OCI-LY3 (cell line): ENCODE measurements around the gene DHX35.

Experiments used
- H2AFZ ChIP-seq: fragments of 200-600, 300-600 bp; shearing (Covaris generic); 2 replicates; pipeline ENCODE4 v1.6.0; 2014; ENCODE audit warnings: antibody characterized with exemption, low read depth, low read length
- H3K27ac ChIP-seq: fragments of 200-600, 300-600 bp; sonication (generic); 2 replicates; pipeline ENCODE4 v1.5.1; 2014; ENCODE audit warnings: mild to moderate bottlenecking, low read length, moderate library complexity, mixed read lengths
- H3K27me3 ChIP-seq: fragments of 200-600, 300-600 bp; sonication (generic); 2 replicates; pipeline ENCODE4 v1.6.1; 2014; ENCODE audit warnings: low read depth, low read length, mixed read lengths
- H3K36me3 ChIP-seq: fragments of 200-600, 300-600 bp; sonication (generic); replicated peaks from 2 replicates; pipeline ENCODE3; 2014; ENCODE audit warnings: low read depth, low read length, mixed read lengths
- H3K4me1 ChIP-seq: fragments of 300-600, 200-600 bp; sonication (generic); 2 replicates; pipeline ENCODE4 v1.6.1; 2014; ENCODE audit warnings: low read length, mixed read lengths
- H3K4me2 ChIP-seq: fragments of 200-600, 300-600 bp; sonication (generic); 2 replicates; pipeline ENCODE4 v1.6.1; 2014; ENCODE audit warnings: low read length, mixed read lengths
- H3K4me3 ChIP-seq: fragments of 300-600, 200-600 bp; sonication (generic); 2 replicates; pipeline ENCODE4 v1.5.1; 2014; ENCODE audit warnings: antibody characterized with exemption, mild to moderate bottlenecking, low read length, moderate library complexity
- H3K79me2 ChIP-seq: fragments of 300-600, 200-600 bp; shearing (Covaris generic); 2 replicates; pipeline ENCODE4 v1.6.1; 2014; ENCODE audit warnings: mild to moderate bottlenecking, low read length, mixed read lengths
- H3K9ac ChIP-seq: fragments of 300-600, 200-600 bp; shearing (Covaris generic); 2 replicates; pipeline ENCODE4 v1.6.0; 2014; ENCODE audit warnings: mild to moderate bottlenecking, low read length, moderate library complexity
- H3K9me3 ChIP-seq: fragments of 200-600, 300-600 bp; shearing (Covaris generic); 2 replicates; pipeline ENCODE4 v1.6.1; 2014; ENCODE audit warnings: low read length, mixed read lengths; ENCODE audit not compliant: insufficient read depth
- H4K20me1 ChIP-seq: fragments of 200-600, 300-600 bp; sonication (generic); 2 replicates; pipeline ENCODE4 v1.6.1; 2016; ENCODE audit warnings: low read length, mixed read lengths; ENCODE audit not compliant: insufficient read depth
- EZH2phosphoT487 ChIP-seq: fragments of 200-600 bp; shearing (Covaris generic); IDR thresholded peaks from 2 replicates; pipeline ENCODE4 v1.6.1; 2018; ENCODE audit warnings: antibody characterized with exemption, mixed run types, low read depth
- TF ChIP-seq, protein P1 (sequence below): fragments of 200-600, 300-600 bp; sonication (generic); IDR thresholded peaks from 2 replicates; pipeline ENCODE4 v1.5.1; 2014; ENCODE audit warnings: antibody characterized with exemption, low read length, low read depth

DHX35 gene

DNA sequence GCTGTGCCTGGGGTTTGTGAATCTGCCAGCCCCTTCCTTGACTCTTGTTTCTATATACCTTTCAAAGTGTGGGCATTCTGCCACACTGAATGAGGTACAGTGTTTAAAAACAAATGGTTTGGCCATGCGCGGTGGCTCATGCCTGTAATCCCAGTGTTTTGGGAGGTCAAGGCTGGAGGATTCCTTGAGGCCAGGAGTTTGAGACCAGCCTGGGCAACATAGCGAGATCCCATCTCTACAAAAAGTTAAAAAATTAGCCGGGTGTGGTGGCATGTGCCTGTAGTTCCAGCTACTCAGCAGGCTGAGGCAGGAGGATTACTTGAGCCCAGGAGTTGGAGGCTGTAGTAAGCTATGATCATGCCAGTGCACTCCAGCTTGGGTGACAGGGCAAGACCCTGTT lies 30.2 kb upstream of the DHX35 start:
- H3K4me3 ChIP-seq: no peak overlapping the region
- H3K79me2 ChIP-seq: peaks cover 100% of the 10 kb centered on the region
- peaks cover 85% of the 10 kb centered on the region for H4K20me1 ChIP-seq
- no peak for TF ChIP-seq EZH2phosphoT487
- TF ChIP-seq, protein P1, sequence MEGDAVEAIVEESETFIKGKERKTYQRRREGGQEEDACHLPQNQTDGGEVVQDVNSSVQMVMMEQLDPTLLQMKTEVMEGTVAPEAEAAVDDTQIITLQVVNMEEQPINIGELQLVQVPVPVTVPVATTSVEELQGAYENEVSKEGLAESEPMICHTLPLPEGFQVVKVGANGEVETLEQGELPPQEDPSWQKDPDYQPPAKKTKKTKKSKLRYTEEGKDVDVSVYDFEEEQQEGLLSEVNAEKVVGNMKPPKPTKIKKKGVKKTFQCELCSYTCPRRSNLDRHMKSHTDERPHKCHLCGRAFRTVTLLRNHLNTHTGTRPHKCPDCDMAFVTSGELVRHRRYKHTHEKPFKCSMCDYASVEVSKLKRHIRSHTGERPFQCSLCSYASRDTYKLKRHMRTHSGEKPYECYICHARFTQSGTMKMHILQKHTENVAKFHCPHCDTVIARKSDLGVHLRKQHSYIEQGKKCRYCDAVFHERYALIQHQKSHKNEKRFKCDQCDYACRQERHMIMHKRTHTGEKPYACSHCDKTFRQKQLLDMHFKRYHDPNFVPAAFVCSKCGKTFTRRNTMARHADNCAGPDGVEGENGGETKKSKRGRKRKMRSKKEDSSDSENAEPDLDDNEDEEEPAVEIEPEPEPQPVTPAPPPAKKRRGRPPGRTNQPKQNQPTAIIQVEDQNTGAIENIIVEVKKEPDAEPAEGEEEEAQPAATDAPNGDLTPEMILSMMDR: no peak
- no peak overlapping the region for H3K27ac ChIP-seq
- no peaks in the 10 kb centered on the region for H3K9me3 ChIP-seq
- H3K4me2 ChIP-seq: peak overlapping the region; percentile 18; the same call in 1 of the 2 replicates
- peaks cover 64% of the 10 kb centered on the region for H3K4me1 ChIP-seq
- no peaks in the 10 kb centered on the region for H3K27me3 ChIP-seq
- peaks cover 58% of the 10 kb centered on the region for H3K36me3 ChIP-seq
- no peak overlapping the region for H3K9ac ChIP-seq
- no peak overlapping the region for H2AFZ ChIP-seq

GRCh38 chr20:38932457-38933120 lies 29.6 kb upstream of the DHX35 start:
- peaks cover 91% of the 10 kb centered on the region for H4K20me1 ChIP-seq
- no peak overlapping the region for H3K4me3 ChIP-seq
- no peaks in the 10 kb centered on the region for H3K27me3 ChIP-seq
- no peaks in the 10 kb centered on the region for H3K9me3 ChIP-seq
- H3K36me3 ChIP-seq: peaks cover 60% of the 10 kb centered on the region
- no peak overlapping the region; the same call in 1 of the 2 replicates for H3K27ac ChIP-seq
- no peak overlapping the region; the same call in 1 of the 2 replicates for H3K4me2 ChIP-seq
- H2AFZ ChIP-seq: no peak overlapping the region
- no peak overlapping the region for H3K9ac ChIP-seq
- TF ChIP-seq, protein P1: no peak
- TF ChIP-seq EZH2phosphoT487: no peak
- H3K4me1 ChIP-seq: peaks cover 64% of the 10 kb centered on the region
- H3K79me2 ChIP-seq: peaks cover 100% of the 10 kb centered on the region

- Histone ChIP-seq H3K4me1 (peaks cover 46% of the 10 kb centered on the region), H3K27ac (no peak overlapping the region)
Measured at GRCh38 chr20:38934530-38934929, 27.6 kb upstream of the DHX35 start.

GRCh38 chr20:38935285-38935684 lies 26.9 kb upstream of the DHX35 start:
- no peaks in the 10 kb centered on the region for H3K9me3 ChIP-seq
- no peak overlapping the region for H3K4me2 ChIP-seq
- no peak overlapping the region for H3K27ac ChIP-seq

More at GRCh38 chr20:38934530-38934929, 27.6 kb upstream of the DHX35 start:
- Histone ChIP-seq H3K4me2 (no peak overlapping the region), H3K79me2 (peaks cover 100% of the 10 kb centered on the region), H4K20me1 (peaks cover 93% of the 10 kb centered on the region), H3K9ac (no peak overlapping the region), H3K27me3 (no peaks in the 10 kb centered on the region), H3K4me3 (no peak overlapping the region), H3K36me3 (peaks cover 60% of the 10 kb centered on the region), H3K9me3 (no peaks in the 10 kb centered on the region), H2AFZ (no peak overlapping the region)
- TF ChIP-seq, protein P1: no peak
- no peak for TF ChIP-seq EZH2phosphoT487

More at GRCh38 chr20:38935285-38935684, 26.9 kb upstream of the DHX35 start:
- no peak overlapping the region for H2AFZ ChIP-seq
- peaks cover 93% of the 10 kb centered on the region for H4K20me1 ChIP-seq
- no peak overlapping the region for H3K9ac ChIP-seq
- TF ChIP-seq, protein P1: peak; percentile 48
- no peak for TF ChIP-seq EZH2phosphoT487
- no peak overlapping the region for H3K4me3 ChIP-seq
- peaks cover 100% of the 10 kb centered on the region for H3K79me2 ChIP-seq
- H3K4me1 ChIP-seq: peaks cover 39% of the 10 kb centered on the region
- H3K27me3 ChIP-seq: no peaks in the 10 kb centered on the region
- H3K36me3 ChIP-seq: peaks cover 60% of the 10 kb centered on the region
